NCI-H1930 (cell line): Measurements from ENCODE around the gene MRTFA.
"Not testable (repeated sequence)": the region's sequence is repeated elsewhere in the genome, so short reads cannot be mapped to it uniquely, and the experiment has no call there.

Experiments
- DNase-seq, 2 experiments: peaks; one replicate each; lab custom pipeline; 2025; lab: John Stamatoyannopoulos, UW

The MRTFA gene

DNA sequence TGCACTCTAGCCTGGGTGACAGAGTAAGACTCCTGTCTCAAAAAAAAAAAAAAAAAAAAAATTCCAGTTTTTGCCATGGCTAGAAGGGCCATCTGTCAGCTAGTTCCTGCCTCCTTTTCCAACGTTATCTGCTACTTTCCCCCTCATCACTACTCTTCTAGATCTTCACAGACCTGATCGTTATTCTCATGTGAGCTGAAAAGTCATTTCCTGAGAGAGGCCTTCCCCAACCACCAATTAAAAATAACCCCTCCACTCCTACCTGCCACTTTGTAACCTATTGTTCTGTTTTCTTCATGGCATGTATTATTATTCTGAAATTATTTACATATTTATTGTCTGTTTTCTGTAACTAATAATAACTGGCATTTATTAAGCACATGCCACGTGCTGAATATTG, 241.9 kb downstream of the MRTFA start:
- no peak for DNase-seq

DNA sequence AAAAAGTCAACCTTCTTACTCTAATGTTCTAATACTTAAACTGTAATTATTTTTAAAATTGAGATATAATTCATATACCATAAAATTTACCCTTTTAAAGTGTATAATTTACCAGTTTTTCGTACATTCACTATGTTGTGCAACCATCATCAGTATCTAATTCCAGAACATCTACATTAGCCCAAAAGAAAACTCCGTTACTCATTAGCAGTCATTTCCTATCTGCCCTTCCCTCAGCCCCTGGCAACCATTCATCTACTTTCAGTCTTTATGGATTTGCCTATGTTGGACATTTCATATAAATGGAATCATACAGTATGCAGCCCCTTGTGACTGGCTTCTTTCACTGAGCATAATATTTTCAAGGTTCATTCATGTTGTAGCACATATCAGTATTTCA, 243.9 kb downstream of the MRTFA start:
- no peak for DNase-seq

DNA sequence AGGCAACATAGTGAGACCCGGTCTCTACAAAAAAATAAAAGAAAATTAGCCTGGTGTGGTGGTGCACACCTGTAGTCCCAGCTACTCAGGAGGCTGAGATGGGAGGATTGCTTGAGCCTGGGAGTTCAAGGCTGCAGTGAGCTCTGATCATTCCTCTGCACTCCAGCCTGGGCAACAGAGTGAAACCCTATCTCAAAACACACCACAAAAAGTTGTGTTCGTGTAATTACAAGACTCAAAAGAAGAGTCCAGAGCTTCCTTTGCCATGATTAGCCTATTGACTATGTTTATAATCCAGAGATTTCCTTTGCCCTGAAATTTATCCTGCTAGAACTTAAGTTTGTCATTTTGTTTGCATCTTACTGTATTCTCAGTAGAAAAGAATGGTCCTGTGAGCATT, 245.1 kb downstream of the MRTFA start:
- DNase-seq: no peak

DNA sequence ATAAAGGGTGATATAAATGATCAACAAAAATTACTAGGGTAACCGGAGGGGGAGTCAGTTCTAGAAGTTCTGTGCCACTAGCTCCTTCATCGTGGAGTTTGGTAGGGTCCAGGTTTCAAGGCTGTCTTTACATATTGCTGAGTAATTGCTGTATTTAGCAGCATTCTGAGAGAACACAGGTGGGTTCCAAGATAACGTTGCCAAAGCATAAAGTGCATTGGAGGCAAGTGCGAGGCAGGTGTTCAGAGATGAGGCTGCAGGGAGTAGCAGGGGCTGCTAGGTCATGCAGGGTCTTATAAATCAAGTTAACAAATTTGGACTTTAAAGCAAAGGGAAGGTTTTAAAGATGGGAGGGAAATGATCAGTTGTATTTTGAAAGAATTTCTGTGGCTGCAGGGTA, 248.3 kb downstream of the MRTFA start:
- no peak for DNase-seq

DNA sequence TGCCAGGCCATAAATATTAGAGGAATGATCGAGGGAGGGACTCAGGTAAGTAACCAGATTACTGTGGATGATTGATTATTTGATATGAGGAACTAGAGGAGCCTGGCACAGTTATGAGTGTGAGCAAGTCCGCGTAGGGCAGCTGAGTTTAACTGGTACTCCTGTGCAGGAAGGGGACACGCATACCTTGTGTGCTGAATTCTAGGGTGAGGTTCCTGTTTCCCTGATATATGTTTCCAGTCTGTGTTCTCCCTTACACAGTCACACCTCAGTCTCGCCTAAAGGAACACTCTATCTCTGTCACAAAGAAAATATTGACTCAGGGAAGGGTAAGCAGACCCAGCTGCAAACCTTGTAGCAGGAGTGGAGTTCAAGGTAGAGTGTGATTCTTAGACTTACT, 248.8 kb downstream of the MRTFA start:
- DNase-seq: no peak

DNA sequence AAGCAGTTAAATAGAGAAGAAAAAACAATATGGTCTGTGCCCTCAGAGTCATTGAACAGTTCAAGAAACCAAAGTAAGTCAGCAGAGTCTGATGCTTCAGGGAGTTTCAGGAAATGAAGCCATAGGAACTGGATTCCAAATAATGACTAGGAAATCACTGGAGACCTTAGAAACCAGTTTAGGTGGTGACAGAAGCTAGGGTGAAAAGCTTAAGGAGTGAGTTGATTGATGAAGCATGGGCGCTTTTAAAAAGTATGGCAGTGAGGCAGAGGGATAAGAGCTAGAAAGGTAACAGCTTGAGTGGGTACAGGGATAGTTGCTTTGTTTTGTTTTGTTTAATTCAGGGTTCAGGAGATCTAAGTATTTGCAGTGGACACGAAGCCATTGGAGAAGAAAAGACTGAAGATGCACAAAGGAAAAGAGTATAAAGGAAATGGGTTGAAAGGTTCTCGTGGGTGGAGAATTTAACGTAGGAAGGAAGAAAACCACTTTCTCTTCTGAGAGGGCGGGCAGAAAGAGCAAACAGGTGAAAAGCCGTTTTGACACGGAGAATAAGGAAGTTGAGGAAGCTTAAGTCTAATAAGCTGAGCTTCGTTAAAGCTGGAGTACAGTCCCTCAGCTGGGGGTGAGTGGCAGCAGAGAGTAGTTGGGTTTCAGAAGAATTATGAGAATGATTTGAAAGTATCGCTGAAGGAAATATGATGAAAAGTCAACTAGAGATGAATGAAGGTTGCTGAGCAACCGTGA, 251.3 kb downstream of the MRTFA start:
- DNase-seq: no peak

DNA sequence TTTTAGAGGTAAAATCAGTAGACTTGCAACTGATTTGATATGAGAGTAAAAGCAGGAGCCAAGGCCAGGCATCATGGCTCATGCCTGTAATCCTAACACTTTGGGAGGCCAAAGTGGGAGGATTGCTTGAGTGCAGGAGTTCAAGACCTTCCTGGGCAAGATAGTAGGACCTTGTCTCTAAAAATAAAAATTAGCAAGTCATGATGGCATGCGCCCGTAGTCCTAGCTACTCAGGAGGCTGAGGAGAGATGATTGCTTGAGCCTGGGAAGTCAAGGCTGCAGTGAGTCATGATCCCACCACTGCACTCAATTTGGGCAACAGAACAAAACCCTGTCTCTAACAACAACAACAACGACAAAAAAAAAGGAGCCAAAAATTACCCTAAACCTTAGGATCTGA, 252.6 kb downstream of the MRTFA start:
- DNase-seq: no peak

DNA sequence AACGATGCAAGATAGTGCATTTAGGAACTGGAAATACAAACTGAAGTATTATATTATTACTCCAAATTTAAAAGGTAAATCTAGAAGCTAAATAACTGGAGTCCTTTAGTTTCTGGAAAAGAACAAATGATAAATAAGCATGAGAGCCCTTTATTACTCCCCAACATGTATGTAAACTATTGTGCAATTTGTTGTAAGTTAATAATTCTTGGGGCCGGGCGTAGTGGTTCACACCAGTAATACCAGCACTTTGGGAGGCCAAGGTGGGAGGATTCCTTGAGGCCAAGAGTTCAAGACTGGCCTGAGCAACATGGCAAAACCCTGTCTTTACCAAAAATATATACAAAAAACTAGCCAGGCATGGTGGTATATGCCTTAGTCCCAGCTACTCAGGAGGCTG, 255.1 kb downstream of the MRTFA start:
- DNase-seq: no peak

DNA sequence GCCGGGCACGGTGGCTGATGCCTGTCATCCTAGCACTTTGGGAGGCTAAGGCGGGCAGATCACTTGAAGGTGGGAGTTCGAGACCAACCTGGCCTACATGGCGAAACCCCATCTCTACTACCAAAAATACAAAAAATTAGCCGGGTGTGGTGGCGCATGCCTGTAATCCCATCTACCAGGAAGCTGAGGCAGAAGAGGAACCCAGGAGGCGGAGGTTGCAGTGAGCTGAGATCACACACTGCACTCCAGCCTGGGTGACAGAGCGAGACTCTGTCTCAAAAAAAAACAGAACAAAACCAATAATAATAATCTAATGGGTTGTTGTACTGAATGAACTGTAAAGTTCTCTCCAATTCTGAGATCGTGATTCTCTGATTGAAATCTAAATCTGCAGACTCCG, 258.1 kb downstream of the MRTFA start:
- DNase-seq: not testable (repeated sequence)

DNA sequence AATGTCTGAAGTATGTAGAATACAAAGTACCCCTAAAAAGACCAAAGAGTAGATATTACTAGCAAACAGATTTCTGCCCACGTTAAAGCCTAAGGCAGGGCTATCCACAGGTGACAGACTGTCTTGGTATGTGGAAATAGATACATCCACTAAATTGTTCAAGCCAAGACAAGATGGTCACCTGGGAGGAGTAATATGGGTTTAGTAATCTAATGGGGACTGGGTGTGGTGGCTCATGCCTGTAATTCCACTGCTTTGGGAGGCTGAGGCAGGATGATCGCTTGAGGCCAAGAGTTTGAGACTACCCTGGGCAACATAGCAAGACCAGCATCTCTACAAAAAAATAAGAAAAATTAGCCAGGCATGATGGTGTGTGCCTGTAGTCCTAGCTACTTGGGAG, 258.6 kb downstream of the MRTFA start:
- DNase-seq: no peak

DNA sequence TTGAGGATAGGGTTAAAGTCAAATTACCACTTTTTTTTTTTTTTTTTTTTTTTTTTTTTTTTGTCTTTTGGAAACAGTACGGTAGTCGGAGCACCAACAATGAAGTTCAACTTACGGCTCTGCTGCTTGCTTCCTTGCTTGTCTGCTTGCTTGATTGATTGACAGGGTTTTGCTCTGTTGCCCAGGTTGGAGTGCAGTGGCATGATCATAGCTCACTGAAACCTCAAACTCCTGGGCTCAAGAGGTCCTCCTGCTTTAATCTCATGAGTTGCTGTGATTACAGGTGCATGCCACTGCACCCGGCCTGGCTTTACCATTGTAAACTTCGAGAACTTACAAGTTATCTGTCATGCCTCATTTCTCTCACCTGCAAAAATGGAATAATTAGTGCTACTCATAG, 260.4 kb downstream of the MRTFA start:
- DNase-seq: no peak

DNA sequence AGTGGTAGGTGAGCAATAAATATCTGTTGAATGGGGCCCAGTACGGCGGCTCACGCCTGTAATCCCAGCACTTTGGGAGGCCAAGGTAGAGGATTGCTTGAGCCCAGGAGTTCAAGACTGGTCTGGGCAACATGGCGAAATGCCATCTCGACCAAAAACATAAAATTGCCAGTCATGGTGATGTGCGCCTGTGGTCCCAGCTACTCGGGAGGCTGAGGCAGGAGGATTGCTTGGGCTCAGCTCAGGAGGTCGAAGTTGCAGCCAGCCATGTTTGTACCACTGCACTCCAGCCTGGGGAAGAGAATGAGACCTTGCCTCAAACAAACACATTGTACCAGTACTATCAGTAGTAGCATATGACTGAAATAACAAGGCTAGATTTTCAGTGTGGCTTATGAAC, 262.0 kb downstream of the MRTFA start:
- no peak for DNase-seq

DNA sequence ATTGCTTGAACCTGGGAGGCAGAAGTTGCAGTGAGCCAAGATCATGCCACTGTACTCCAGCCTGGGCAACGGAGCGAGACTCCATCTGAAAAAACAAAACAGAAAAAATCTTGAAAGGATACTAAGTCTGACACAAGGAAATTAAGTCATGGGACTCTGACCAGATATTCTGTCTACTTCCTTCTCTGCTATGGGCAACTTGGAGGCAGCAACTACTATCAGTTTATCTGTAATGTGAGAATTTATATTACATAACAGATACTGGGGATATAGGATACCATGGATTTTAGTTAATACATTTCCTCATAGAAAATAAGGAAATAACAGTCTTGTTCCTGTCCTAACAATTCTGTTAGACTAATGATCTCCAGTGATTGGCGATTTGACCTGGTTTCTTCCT, 267.7 kb downstream of the MRTFA start:
- no peak for DNase-seq

DNA sequence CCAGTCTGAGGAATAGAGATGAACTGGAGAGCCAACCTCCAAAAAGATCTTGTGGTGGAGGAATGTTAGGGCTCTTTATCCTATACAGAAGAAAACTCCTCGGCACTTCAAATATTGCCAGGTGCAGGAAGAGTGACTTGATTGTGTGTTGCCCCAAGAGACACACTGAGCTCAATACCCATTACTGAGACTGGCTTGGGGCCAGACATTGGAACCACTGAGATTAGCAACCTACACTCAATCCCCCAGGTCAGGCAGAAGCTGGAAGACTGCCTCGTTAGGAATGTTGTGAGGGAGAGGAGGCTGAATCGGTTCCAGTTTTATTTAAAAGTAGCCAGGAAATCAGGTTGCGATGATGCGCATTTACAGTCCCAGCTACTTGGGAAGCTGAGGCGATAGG, 268.5 kb downstream of the MRTFA start:
- DNase-seq: no peak

DNA sequence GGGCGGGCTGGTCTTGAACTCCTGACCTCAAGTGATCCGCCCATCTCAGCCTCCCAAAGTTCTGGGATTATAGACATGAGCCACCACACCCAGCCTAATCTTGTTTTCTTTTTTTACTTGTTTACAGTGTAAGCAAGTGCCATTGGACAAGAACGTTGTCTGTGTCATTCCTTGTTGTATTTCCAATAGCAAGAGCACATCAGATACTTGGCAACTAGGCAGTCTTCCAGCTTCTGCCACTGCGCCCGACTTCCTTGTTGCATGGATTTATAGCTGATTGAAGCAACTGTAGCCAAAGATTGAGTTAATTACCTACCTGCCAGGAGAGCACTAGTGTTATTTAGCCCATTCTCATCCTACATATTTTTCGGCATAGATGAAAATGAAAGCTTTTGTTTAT, 269.2 kb downstream of the MRTFA start:
- DNase-seq: no peak

DNA sequence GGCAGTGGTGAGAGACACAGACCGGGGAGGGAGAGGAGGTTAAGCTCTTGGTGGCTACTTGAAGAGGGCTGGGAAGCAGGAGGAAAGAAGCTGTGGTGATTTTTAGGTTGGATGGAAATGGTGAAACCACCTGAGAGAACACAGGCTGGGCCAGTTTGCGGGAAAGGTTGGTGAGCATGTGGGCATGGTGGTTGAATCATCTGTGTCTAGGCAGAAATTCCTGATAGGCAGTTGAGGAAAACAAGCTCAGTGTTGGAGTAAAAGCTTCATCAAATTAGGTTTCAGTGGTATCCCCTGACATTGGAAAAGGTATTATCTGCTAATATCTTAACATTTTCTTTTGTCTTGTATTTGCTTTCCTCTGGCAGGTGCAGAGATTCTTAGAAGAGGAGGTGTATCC, 270.5 kb downstream of the MRTFA start:
- no peak for DNase-seq

DNA sequence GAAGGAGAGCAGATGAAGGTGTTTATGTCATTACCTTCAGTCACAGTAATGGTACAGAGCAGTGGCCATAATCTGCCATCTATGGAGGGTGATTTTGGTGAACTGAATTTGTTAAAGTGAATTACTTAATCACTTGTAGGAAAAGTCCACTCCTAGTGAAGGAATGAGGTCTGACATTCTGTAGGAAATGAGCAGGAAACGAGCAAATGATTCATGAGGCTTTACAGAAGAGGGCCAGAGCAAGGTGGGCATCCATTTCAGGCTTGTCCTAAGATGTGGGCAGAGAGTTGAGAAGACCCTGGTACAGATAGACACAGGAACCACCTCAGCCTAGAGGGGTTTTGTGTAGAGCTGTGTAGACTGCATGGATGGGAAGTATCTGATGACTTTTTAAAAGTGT, 272.1 kb downstream of the MRTFA start:
- DNase-seq: no peak

DNA sequence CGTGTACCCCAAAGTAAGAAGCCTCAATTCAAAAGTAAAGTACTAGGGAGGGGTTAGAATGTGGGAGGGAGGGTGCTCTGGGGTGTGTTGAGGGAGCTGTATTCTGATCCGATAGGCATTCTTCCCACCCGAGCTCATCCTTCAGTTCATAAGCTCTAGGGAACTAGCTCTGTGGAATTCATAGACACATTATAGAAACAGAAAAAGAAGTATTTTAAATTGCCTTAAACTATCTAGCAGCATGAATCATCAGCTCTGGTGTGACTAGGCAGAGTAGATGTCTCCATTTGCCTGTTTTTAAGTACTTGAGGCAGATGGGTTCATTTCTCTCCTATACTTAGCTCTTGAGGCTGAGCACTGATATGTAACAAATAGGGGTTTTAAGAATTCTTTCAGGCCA, 273.5 kb downstream of the MRTFA start:
- DNase-seq: no peak

DNA sequence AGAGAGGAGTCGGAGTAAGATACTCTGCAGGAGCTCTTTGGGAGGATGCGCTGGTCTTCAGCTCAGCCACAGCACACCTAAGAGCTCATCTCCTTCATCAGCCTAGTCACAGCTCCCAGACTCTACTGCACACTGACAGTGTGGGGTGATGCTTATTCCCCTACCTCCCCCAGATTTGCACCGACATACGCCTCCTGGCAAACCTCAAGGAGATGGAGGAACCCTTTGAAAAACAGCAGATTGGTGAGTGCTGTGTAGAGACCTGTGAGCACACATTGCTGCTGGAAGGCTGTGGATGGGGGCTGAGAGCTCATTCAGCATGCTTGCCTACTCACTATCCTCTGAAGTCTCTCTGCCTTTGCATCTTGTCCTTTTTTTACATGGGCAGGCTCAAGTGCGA, 275.4 kb downstream of the MRTFA start:
- no peak for DNase-seq
